CD4-positive, alpha-beta T cell treated with Interleukin-6 for 4 hours (primary cell): Measurements from ENCODE around the gene LRRC42.
"Not testable (repeated sequence)": the region's sequence is repeated elsewhere in the genome, so short reads cannot be mapped to it uniquely, and the experiment has no call there.

Source experiments
- DNase-seq: peaks from one replicate; pipeline ENCODE4 v3.0.0-alpha.2; 2020; ENCODE audit warnings: mixed read lengths

LRRC42 gene

DNA sequence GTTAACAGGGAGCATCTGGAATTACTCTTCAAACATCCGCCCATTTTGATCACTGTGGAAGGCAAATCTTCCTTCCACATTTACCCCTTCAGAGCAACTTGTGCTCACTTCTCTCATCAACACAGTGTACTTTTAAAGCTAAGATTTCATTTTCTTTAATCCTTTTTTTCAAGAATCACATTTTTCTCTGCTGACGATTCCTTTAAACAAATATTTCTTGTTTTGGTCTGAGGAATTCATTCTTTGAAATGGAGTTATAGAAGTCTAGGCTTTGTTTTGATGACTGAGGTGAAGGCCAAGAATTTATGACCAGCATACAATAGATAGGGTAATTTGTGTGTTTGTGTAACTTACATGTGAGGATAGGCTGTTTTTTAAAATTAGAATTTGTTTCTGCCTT, 25.6 kb downstream of the LRRC42 start:
- no peak for DNase-seq

- DNase-seq, result no peak
These were observed 29.7 kb downstream of the LRRC42 start for GRCh38 chr1:53975861-53976260.

DNA sequence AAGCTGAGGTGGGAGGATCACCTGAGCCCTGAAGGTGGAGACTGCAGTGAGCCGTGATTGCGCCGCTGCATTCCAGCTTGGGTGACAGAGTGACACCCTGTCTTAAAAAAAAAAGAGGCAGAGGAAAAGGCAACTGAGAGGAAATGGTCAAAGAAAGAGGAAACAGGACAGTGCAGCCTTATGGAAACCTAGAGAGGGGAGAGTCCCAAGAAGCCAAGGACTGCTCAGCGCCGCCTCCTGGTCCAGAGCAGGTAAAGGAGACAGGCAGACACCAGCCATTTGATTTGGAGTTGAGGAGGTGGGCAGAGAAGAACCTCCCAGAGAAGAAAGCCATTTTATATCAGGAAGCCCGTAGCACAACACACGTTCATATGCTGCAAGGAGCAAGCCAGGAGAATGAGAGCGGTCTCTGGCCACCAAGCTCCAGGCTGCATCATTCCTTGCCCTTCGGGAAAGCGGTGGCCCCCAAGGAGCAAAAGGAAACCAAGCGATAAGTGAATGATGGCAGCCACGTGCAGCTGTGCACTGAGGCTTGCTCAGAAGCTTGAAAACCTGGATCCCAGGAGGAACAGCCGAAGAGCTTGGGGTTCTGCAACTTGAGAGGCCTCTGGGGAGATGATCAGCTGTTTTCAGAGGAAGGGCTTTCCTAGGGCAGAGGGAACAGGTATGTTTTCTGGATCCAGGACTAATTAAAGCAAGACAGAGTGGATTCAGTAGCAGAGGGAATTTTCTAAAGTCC, 33.7 kb downstream of the LRRC42 start:
- DNase-seq, result no peak

GRCh38 chr1:53981220-53981619, 35.1 kb downstream of the LRRC42 start:
- DNase-seq, result no peak

DNA sequence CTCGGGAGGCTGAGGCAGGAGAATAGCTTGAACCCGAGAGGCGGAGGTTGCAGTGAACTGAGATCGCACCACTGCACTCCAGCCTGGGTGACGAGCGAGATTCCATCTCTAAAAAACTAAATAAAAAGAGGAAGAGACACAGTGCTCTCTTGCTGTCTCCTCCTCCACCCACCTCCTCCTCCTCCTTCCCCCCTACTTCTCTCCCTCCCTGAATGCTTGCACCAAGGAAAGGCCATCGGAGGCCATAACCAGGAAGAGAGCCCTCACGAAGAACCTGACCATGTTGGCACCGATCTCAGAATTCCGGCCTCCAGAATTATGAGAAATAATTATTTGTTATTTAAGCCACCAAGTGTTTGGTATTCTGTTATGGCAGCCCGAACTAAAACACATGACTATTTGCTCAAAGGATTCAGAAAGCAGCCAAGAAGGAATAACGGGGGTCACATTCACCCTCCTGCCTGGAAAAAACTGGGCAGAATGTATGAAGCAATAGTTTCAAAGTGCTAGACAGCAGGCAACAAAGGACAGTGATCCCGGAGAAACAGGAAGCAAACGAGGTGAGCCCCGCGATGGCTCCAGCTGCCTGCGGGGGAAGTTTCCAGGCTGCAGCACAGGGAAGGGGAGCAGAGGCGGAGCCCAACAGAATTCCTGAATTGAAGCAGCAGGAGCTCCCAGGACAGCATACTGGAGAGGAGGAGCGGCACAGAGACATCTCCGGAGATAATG, 36.0 kb downstream of the LRRC42 start:
- no peak for DNase-seq

GRCh38 chr1:53982763-53983104, 36.6 kb downstream of the LRRC42 start:
- DNase-seq, result no peak

DNA sequence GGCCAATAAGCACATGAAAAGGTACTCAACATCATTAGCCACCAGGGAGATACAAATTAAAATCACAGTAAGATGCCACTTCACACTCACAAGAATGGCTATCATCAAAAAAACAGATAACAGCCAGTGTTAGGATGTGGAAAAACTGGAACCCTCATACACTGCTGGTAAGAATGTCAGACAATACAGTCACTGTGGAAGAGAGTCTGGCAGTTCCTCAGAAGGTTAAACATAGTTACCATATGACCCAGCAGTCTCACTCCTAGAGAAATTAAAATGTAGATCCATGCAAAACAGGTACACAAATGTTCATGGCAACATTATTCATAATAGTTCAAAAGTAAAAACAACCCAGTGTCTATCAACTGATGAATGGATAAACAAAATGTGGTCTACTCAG, 38.6 kb downstream of the LRRC42 start:
- no peak for DNase-seq

- no peak for DNase-seq
These were observed 40.3 kb downstream of the LRRC42 start for GRCh38 chr1:53986458-53986857.

DNA sequence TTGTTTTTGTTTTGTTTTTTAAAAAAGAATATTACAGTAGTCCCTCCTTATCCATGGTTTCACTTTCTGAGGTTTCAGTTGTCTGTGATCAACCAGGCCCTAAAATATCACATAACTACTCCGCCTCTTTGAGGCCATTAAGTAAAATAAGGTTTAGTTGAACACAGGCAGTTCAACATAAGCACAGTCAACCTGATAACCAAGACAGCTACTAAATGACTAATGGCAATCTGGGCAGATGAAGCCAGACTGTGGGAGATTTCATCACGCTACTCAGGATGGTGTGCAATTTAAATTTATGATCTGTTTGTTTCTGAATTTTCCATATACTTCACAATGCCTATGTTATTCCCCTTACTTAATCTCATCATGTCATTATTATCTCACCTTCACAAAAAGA, 41.7 kb downstream of the LRRC42 start:
- no peak for DNase-seq

DNA sequence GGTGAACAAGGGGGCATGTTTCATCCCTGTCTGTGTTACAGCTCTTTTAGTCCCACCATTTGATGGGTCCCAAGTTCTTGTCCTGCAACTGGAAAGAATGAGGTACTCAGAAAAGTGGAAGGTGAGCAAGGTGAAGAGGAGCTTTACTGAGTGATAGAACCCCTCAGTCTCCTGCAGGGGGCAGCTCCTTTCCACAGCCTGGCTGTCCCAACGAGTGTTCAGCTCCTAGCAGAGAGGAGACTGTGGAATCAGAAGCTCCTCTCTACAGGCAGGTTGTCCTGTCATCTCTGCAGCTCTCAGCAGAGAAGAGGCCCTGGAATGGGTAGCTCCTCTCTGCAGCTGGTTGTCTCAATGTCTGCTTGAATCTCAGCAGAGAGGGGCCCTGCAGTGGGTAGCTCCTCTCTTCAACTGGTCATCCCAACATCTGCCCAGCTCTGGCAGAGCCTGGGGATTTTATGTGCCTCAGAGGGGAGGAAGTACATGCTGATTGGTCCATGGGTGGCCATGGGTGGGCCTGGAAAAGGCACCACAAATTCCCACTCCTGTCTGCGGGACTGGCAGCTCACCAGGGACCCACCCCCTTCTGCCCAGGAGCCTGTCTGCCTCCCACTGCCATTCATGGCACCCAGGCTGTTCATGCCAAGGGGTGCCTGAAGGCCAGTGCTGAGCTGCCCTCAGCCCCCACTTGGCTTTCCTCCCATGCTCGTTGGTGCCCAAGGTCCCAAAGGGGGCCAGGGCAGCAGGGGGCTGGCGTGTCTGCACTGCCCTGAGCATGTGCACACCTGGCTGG, 46.1 kb downstream of the LRRC42 start:
- DNase-seq, result no peak

- not testable (repeated sequence) for DNase-seq
These were observed 48.4 kb downstream of the LRRC42 start for GRCh38 chr1:53994516-53994915.

- DNase-seq, result no peak
These were observed 49.5 kb downstream of the LRRC42 start for GRCh38 chr1:53995683-53996082.

- no peak for DNase-seq
These were observed 52.1 kb downstream of the LRRC42 start for GRCh38 chr1:53998223-53998622.

DNA sequence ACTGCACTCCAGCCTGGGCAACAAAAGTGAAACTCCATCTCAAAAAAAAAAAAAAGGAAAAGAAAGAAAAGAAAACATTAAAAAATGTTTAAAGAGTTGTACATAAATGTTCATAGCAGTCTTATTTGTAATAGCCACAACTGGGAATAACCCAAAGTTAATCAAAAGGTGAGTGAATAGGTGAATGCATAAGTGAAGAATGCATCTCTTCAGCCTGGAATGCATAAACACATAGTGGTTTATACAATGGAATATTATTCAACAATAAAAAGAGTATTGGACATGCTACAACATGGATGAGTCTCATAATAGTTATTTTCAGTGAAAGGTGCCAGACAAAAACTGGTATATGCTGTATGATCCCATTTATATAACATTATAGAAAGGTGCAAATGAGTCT, 53.8 kb downstream of the LRRC42 start:
- no peak for DNase-seq

DNA sequence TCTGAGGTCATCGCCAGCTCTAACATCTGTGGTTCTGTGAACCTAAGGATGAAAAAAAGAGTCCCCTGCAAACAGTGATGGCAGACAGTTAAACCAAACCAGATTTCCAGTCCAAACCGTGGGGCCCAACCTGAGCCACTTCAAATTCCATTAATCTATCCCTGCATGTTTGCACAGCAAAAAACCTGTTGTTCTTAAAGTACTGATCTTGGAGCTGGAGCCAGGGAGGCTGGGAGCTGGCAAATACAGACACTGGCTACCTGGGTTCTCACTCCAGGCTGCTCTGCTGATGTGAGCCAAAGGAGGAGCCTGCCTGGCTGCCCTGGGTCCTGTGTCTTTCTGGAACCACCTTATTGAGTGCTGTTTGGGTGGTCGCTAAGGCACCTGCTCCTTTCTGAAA, 55.4 kb downstream of the LRRC42 start:
- DNase-seq, result no peak

- no peak for DNase-seq
These were observed 56.5 kb downstream of the LRRC42 start for GRCh38 chr1:54002544-54003248.

DNA sequence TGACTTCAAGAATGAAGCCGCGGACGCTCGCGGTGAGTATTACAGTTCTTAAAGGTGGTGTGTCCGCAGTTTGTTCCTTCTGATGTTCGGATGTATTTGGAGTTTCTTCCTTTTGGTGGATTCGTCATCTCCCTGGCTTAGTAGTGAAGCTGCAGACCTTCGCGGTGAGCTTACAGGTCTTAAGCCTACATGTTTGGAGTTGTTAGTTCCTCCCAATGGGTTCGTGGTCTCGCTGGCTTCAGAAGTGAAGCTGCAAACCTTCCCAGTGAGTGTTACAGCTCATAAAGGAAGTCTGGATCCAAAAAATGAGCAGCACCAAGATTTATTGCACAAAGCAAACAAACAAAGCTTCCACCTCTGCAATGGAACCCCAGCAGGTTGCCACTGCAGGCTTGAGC, 57.1 kb downstream of the LRRC42 start:
- no peak for DNase-seq

GRCh38 chr1:54003750-54004480, 57.8 kb downstream of the LRRC42 start:
- not testable (repeated sequence) for DNase-seq

GRCh38 chr1:54004481-54005049, 58.4 kb downstream of the LRRC42 start:
- DNase-seq, result no peak

DNA sequence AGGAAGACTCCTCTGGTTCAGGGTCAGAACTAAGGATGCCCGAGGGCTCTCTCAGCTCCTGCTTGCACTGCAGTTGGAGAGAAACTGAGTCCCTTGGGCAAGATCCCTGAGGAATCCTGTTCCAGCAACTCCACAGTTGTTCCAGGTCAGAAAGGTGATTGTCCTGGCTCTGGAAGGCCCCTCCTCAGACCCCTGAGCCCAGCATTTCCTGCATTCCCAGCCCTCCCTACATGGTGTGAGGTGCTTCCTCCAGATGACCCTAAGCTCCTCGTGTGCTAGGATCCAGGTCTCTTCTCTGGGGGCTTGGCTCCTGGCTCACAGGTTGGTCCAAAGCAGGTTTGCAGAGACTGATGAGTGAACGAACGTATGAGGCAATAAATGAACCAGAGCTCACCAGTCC, 60.4 kb downstream of the LRRC42 start:
- DNase-seq, result no peak

GRCh38 chr1:54007613-54008012, 61.5 kb downstream of the LRRC42 start:
- no peak for DNase-seq

GRCh38 chr1:54008876-54009275, 62.7 kb downstream of the LRRC42 start:
- no peak for DNase-seq
